Endothelial cell (in vitro differentiated cells): Measurements from ENCODE around the gene TGM1. TPM values are rescaled to one million over a fixed set of nuclear protein-coding genes. Genes with fewer than 3 reads are reported as not detected.
A peak's percentile ranks its signal among the peaks of the same experiment; 100 is the strongest.

Experiments
- DNase-seq: peaks from one replicate; pipeline ENCODE4 v3.0.0; 2021; ENCODE audit warnings: low spot score
- H3K27ac Mint-ChIP-seq: one replicate; pipeline ENCODE4 v1.8.0; 2021; ENCODE audit warnings: mixed read lengths, inconsistent platforms; ENCODE audit not compliant: unreplicated experiment
- H3K27me3 Mint-ChIP-seq: one replicate; pipeline ENCODE4 v1.8.0; 2021; ENCODE audit warnings: mild to moderate bottlenecking, moderate library complexity, mixed read lengths, inconsistent platforms; ENCODE audit not compliant: unreplicated experiment
- H3K36me3 Mint-ChIP-seq: one replicate; pipeline ENCODE4 v1.8.0; 2021; ENCODE audit warnings: mild to moderate bottlenecking, low read depth, mixed read lengths, inconsistent platforms; ENCODE audit not compliant: unreplicated experiment
- H3K4me1 Mint-ChIP-seq: one replicate; pipeline ENCODE4 v1.8.0; 2021; ENCODE audit warnings: mild to moderate bottlenecking, mixed read lengths, inconsistent platforms; ENCODE audit not compliant: unreplicated experiment
- H3K4me3 Mint-ChIP-seq: one replicate; pipeline ENCODE4 v1.8.0; 2021; ENCODE audit warnings: mild to moderate bottlenecking, mixed read lengths, inconsistent platforms; ENCODE audit not compliant: unreplicated experiment
- H3K9me3 Mint-ChIP-seq: one replicate; pipeline ENCODE4 v1.8.0; 2021; ENCODE audit warnings: mixed read lengths, inconsistent platforms; ENCODE audit not compliant: unreplicated experiment
- total RNA-seq: library from RNA; stranded (reverse); fragmentation: NEBNext Ultra II Directional; extraction: Animal tissue kit (Norgen Biotek cat#: 25700); gene quantifications from one replicate; pipeline ENCODE4 v1.2.1, GENCODE V29; 2021; ENCODE audit not compliant: unreplicated experiment
- TF ChIP-seq, protein P1 (sequence below): fragments of 200-600 bp; sonication (generic); IDR thresholded peaks from one replicate; pipeline ENCODE4 v1.5.0; 2021; ENCODE audit warnings: antibody characterized with exemption; ENCODE audit not compliant: unreplicated experiment

Gene TGM1
- total RNA-seq, 1 donor from 2014 or later: 1.7 TPM

GRCh38 chr14:24237463-24237955 is 25.5 kb downstream of the TGM1 start:
- Mint-ChIP-seq H3K9me3 (no peaks in the 10 kb centered on the region), H3K4me3 (peak overlapping the region; percentile 58), H3K4me1 (peaks cover 12% of the 10 kb centered on the region), H3K27ac (no peak overlapping the region), H3K36me3 (peaks cover 42% of the 10 kb centered on the region), H3K27me3 (peaks cover 6% of the 10 kb centered on the region)
- no peak for DNase-seq
- TF ChIP-seq, protein P1, sequence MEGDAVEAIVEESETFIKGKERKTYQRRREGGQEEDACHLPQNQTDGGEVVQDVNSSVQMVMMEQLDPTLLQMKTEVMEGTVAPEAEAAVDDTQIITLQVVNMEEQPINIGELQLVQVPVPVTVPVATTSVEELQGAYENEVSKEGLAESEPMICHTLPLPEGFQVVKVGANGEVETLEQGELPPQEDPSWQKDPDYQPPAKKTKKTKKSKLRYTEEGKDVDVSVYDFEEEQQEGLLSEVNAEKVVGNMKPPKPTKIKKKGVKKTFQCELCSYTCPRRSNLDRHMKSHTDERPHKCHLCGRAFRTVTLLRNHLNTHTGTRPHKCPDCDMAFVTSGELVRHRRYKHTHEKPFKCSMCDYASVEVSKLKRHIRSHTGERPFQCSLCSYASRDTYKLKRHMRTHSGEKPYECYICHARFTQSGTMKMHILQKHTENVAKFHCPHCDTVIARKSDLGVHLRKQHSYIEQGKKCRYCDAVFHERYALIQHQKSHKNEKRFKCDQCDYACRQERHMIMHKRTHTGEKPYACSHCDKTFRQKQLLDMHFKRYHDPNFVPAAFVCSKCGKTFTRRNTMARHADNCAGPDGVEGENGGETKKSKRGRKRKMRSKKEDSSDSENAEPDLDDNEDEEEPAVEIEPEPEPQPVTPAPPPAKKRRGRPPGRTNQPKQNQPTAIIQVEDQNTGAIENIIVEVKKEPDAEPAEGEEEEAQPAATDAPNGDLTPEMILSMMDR: no peak

DNA sequence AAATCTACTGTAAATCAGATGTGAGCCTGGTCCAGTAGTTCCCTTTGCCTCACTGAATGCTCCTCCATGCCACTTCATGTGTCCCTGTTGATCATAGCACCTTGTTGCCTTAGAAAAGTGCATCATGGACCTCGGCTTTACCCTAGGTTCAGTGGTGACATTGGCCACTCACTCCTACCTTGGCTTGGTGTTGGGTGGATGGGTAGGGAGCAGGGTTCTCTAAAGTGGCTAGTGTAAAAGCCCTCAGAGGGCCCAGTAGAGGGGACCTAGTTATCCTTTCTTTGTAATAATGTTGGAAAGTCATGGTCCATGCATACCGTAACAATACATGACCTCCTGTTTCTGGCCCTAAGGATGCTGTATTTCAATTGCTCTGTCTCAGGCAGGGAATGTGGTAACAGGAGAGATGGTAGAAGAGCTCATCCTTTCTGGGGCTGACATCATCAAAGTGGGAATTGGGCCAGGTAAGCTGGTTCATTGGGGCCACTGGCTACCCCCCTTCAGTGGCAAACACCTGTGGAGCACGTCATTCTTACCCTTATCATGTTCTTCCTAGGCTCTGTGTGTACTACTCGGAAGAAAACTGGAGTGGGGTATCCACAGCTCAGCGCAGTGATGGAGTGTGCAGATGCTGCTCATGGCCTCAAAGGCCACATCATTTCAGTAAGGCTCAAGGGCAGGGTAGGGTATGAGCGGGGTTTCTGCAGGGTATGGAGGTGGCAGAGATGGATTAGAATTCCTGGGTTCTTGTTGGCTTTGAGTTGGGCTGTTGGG is 26.1 kb downstream of the TGM1 start:
- TF ChIP-seq, protein P1: no peak

GRCh38 chr14:24235804-24236688 is 26.9 kb downstream of the TGM1 start:
- H3K36me3 Mint-ChIP-seq: peaks cover 42% of the 10 kb centered on the region
- no peaks in the 10 kb centered on the region for H3K9me3 Mint-ChIP-seq
- peaks cover 17% of the 10 kb centered on the region for H3K4me1 Mint-ChIP-seq
- H3K27me3 Mint-ChIP-seq: peaks cover 6% of the 10 kb centered on the region
- TF ChIP-seq, protein P1: no peak
- H3K27ac Mint-ChIP-seq: no peak overlapping the region
- DNase-seq: no peak
- H3K4me3 Mint-ChIP-seq: peak overlapping the region; percentile 40

More for the DNA sequence above, 26.1 kb downstream of the TGM1 start:
- Mint-ChIP-seq H3K4me1 (peaks cover 12% of the 10 kb centered on the region), H3K27ac (no peak overlapping the region), H3K9me3 (no peaks in the 10 kb centered on the region), H3K27me3 (peaks cover 6% of the 10 kb centered on the region), H3K36me3 (peaks cover 42% of the 10 kb centered on the region), H3K4me3 (peak overlapping the region; percentile 26)
- DNase-seq: no peak

- Mint-ChIP-seq H3K36me3 (peaks cover 32% of the 10 kb centered on the region), H3K4me1 (peaks cover 18% of the 10 kb centered on the region), H3K9me3 (no peaks in the 10 kb centered on the region), H3K27me3 (peaks cover 2% of the 10 kb centered on the region), H3K4me3 (peak overlapping the region; percentile 80), H3K27ac (no peak overlapping the region)
- DNase-seq: no peak
- TF ChIP-seq, protein P1: no peak
These were observed 28.6 kb downstream of the TGM1 start for GRCh38 chr14:24234095-24235005.
